Type B pancreatic cell (in vitro differentiated cells): ENCODE measurements around the gene KEL. TPM values are rescaled to one million over a fixed set of nuclear protein-coding genes. Genes with fewer than 3 reads are reported as not detected.

Experiments used
- DNase-seq: peaks from one replicate; pipeline ENCODE4 v3.0.0; 2021; ENCODE audit warnings: mixed read lengths; ENCODE audit not compliant: unreplicated experiment; ENCODE audit errors: extremely low spot score
- H3K27ac Mint-ChIP-seq: 2 replicates; pipeline ENCODE4 v1.8.0; 2021; ENCODE audit warnings: mild to moderate bottlenecking, mixed read lengths
- H3K27me3 Mint-ChIP-seq: 2 replicates; pipeline ENCODE4 v1.8.0; 2021; ENCODE audit warnings: mixed read lengths
- H3K36me3 Mint-ChIP-seq: 2 replicates; pipeline ENCODE4 v1.8.0; 2021; ENCODE audit warnings: mixed read lengths
- H3K4me1 Mint-ChIP-seq: one replicate; pipeline ENCODE4 v1.8.0; 2021; ENCODE audit warnings: mixed read lengths; ENCODE audit not compliant: unreplicated experiment
- H3K4me3 Mint-ChIP-seq: 2 replicates; pipeline ENCODE4 v1.8.0; 2021; ENCODE audit warnings: mild to moderate bottlenecking, mixed read lengths
- H3K9me3 Mint-ChIP-seq: 2 replicates; pipeline ENCODE4 v1.8.0; 2021; ENCODE audit warnings: mixed read lengths
- CTCF ChIP-seq: fragments of 200-600 bp; sonication (generic); conservative IDR thresholded peaks from 2 replicates; pipeline ENCODE4 v1.5.0; 2021; ENCODE audit warnings: antibody characterized with exemption, mild to moderate bottlenecking
- total RNA-seq: library from RNA; stranded (reverse); gene quantifications from 2 replicates; pipeline ENCODE4 v1.2.1, GENCODE V29; 2021; ENCODE audit warnings: low replicate concordance

The KEL gene
- total RNA-seq, 1 donor from 2014 or later = 2.8 TPM

GRCh38 chr7:142927085-142927745 lies 34.9 kb downstream of the KEL start:
- Mint-ChIP-seq H3K4me1 (no peaks in the 10 kb centered on the region), H3K27me3 (peaks cover 4% of the 10 kb centered on the region), H3K27ac (no peak overlapping the region), H3K4me3 (no peak overlapping the region), H3K36me3 (no peaks in the 10 kb centered on the region), H3K9me3 (peaks cover 5% of the 10 kb centered on the region)
- TF ChIP-seq CTCF = no peak
- DNase-seq = no peak

GRCh38 chr7:142925413-142925812 lies 36.8 kb downstream of the KEL start:
- Mint-ChIP-seq H3K27me3 (peaks cover 1% of the 10 kb centered on the region), H3K36me3 (no peaks in the 10 kb centered on the region), H3K9me3 (peaks cover 5% of the 10 kb centered on the region), H3K4me3 (no peak overlapping the region), H3K4me1 (no peaks in the 10 kb centered on the region), H3K27ac (no peak overlapping the region)
- peak; percentile 22 for TF ChIP-seq CTCF
- no peak for DNase-seq

- TF ChIP-seq CTCF = no peak
- Mint-ChIP-seq H3K27ac (peak overlapping the region; percentile 54), H3K9me3 (peaks cover 5% of the 10 kb centered on the region), H3K4me1 (no peaks in the 10 kb centered on the region), H3K4me3 (no peak overlapping the region), H3K27me3 (no peaks in the 10 kb centered on the region), H3K36me3 (no peaks in the 10 kb centered on the region)
- no peak for DNase-seq
These were observed 38.8 kb downstream of the KEL start for GRCh38 chr7:142923391-142923790.

- Mint-ChIP-seq H3K27ac (no peak overlapping the region), H3K36me3 (no peaks in the 10 kb centered on the region), H3K27me3 (no peaks in the 10 kb centered on the region), H3K4me3 (no peak overlapping the region), H3K4me1 (no peaks in the 10 kb centered on the region), H3K9me3 (no peaks in the 10 kb centered on the region)
- no peak for DNase-seq
- TF ChIP-seq CTCF = no peak
These were observed 42.5 kb downstream of the KEL start for GRCh38 chr7:142919656-142920055.

- Mint-ChIP-seq H3K27ac (no peak overlapping the region), H3K9me3 (no peaks in the 10 kb centered on the region), H3K4me1 (no peaks in the 10 kb centered on the region), H3K36me3 (no peaks in the 10 kb centered on the region), H3K27me3 (no peaks in the 10 kb centered on the region), H3K4me3 (no peak overlapping the region)
- DNase-seq = no peak
- no peak for TF ChIP-seq CTCF
These were observed 43.3 kb downstream of the KEL start for GRCh38 chr7:142918901-142919300.
